ENCODE measurements around the gene AGT.

AGT gene

DNA sequence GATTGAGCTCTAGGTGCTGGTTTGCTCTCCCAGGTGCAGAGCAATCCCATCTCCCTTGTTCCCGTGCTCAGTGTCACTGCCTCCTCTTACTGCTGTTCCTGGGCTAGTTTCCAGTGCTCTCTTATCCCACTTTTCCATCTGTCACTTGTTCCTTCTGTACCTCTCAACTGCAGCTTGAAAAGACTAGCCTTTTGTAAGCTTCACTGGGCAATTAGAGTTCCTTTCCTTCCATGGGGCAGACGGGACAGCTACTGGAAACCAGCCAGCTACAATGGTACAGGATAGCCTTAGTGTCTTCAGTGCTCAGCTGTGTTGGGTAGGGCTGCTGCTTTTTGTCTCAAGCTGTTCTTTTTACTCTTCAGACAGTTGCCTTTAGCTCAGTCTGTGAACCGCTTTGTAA lies 31.6 kb downstream of the AGT start:
- peak overlapping the region; percentile 16 for H3K4me2 ChIP-seq (ENCODE audit: low read length)
- TF ChIP-seq, protein P1, sequence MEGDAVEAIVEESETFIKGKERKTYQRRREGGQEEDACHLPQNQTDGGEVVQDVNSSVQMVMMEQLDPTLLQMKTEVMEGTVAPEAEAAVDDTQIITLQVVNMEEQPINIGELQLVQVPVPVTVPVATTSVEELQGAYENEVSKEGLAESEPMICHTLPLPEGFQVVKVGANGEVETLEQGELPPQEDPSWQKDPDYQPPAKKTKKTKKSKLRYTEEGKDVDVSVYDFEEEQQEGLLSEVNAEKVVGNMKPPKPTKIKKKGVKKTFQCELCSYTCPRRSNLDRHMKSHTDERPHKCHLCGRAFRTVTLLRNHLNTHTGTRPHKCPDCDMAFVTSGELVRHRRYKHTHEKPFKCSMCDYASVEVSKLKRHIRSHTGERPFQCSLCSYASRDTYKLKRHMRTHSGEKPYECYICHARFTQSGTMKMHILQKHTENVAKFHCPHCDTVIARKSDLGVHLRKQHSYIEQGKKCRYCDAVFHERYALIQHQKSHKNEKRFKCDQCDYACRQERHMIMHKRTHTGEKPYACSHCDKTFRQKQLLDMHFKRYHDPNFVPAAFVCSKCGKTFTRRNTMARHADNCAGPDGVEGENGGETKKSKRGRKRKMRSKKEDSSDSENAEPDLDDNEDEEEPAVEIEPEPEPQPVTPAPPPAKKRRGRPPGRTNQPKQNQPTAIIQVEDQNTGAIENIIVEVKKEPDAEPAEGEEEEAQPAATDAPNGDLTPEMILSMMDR (IDR thresholded peaks at IDR 0.05) = no peak
- H3K27me3 ChIP-seq (ENCODE audit: control insufficient read depth, insufficient read depth, low read length) = no peaks in the 10 kb centered on the region
- H3K27ac ChIP-seq = peak overlapping the region; percentile 91
- peaks cover 45% of the 10 kb centered on the region for H3K4me1 ChIP-seq
- H3K9me3 ChIP-seq (ENCODE audit: control insufficient read depth, low read length) = no peaks in the 10 kb centered on the region
- no peak overlapping the region for H2AFZ ChIP-seq
- H3K36me3 ChIP-seq (ENCODE audit: control insufficient read depth, insufficient read depth, low read length) = peaks cover 4% of the 10 kb centered on the region
- peaks cover 8% of the 10 kb centered on the region for H3K79me2 ChIP-seq
- no peak overlapping the region for H3K4me3 ChIP-seq (ENCODE audit: low read depth, low read length)
- H3K9ac ChIP-seq = no peak overlapping the region

DNA sequence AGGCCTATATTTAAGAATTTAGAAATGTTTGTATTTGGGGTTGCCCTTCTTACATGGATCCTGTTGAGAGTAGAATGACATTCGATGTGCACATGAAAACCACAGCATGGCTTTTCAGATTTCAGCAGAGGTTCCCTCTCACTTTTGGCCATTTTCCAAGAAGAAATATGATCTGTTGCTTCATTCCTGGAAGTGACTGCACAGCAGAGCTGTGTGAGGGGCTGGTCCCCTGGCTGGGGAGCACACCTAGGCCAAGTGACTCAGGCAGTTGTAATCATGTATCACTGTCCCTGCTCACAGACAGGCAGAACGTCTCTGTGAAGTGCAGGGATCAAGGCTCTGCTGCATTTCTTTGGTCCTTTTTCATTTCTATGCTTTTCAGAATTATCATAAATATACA lies 32.3 kb downstream of the AGT start:
- H2AFZ ChIP-seq = no peak overlapping the region
- H3K9me3 ChIP-seq (ENCODE audit: control insufficient read depth, low read length) = no peaks in the 10 kb centered on the region
- H3K79me2 ChIP-seq = peaks cover 8% of the 10 kb centered on the region
- peak overlapping the region; percentile 91 for H3K27ac ChIP-seq
- TF ChIP-seq, protein P1 (IDR thresholded peaks at IDR 0.05) = no peak
- H3K27me3 ChIP-seq (ENCODE audit: control insufficient read depth, insufficient read depth, low read length) = no peaks in the 10 kb centered on the region
- no peak overlapping the region for H3K9ac ChIP-seq
- peak overlapping the region; percentile 69 for H3K4me2 ChIP-seq (ENCODE audit: low read length)
- peak overlapping the region; percentile 11 for H3K4me3 ChIP-seq (ENCODE audit: low read depth, low read length)
- peaks cover 45% of the 10 kb centered on the region for H3K4me1 ChIP-seq
- peaks cover 9% of the 10 kb centered on the region for H3K36me3 ChIP-seq (ENCODE audit: control insufficient read depth, insufficient read depth, low read length)

DNA sequence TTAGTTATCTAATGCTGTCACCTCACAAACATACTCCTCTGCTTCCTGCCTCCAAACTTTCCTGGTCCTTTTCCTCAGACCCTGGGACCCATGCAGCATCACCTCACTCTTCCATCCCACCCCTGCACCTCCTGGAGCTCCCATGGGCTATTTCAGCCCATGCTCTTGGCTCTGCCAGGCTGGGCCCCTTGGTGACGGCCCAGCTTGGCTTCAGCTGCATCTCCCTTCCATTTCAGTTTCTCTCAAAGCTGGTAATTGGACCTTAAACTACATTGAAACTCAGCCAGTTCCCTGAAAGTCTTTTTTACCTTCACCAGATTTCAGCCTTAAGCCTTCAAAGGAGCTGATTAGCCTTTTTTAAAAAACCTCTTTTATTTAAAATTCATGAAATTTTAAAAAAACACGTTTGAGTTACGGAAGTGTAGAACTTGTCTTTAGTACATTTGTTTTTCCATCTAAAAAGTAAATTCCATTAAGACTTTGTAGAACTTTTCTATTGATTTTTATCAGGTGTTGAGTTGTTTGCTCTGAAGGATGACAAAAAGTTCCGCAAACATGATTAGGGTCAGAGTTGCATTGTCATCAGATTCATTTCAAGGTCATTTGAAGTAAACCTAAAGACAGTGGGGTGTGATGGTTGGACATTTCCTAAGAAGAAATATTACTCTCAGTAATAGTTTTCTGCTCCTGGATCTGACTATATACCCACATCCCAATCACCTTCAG lies 33.5 kb downstream of the AGT start:
- Histone ChIP-seq H3K36me3 (ENCODE audit: control insufficient read depth, insufficient read depth, low read length) (peaks cover 15% of the 10 kb centered on the region), H3K27ac (peak overlapping the region; percentile 91)
- TF ChIP-seq, protein P1 (IDR thresholded peaks at IDR 0.05) = no peak

DNA sequence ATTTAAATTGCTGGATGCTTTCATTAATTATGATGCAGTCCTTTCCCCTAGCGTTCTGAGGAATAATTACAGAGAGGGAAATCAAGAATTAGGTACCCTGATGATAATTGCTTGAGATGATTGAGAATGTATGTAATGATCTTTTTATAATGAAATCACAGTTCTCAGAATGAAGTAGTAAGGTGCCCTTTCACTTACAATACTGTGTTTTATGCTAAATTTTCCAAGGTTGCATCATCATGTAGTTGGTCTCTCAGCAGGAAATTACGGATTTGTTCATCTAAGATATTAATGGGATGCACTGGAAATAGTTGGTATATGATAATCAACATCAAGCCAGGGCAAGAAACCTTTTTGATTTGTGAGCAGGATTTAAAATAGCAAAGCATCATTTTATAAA lies 34.1 kb downstream of the AGT start:
- peaks cover 15% of the 10 kb centered on the region for H3K36me3 ChIP-seq (ENCODE audit: control insufficient read depth, insufficient read depth, low read length)
- H3K4me1 ChIP-seq = peaks cover 42% of the 10 kb centered on the region
- TF ChIP-seq, protein P1 (IDR thresholded peaks at IDR 0.05) = no peak
- H3K9me3 ChIP-seq (ENCODE audit: control insufficient read depth, low read length) = no peaks in the 10 kb centered on the region
- no peak overlapping the region for H3K9ac ChIP-seq
- peak overlapping the region; percentile 91 for H3K27ac ChIP-seq
- peak overlapping the region; percentile 26 for H3K4me3 ChIP-seq (ENCODE audit: low read depth, low read length)
- no peak overlapping the region for H2AFZ ChIP-seq
- H3K79me2 ChIP-seq = no peaks in the 10 kb centered on the region
- peak overlapping the region; percentile 69 for H3K4me2 ChIP-seq (ENCODE audit: low read length)
- H3K27me3 ChIP-seq (ENCODE audit: control insufficient read depth, insufficient read depth, low read length) = no peaks in the 10 kb centered on the region

More for the DNA sequence above, 33.5 kb downstream of the AGT start:
- Histone ChIP-seq H2AFZ (no peak overlapping the region), H3K4me2 (ENCODE audit: low read length) (peak overlapping the region; percentile 69), H3K79me2 (no peaks in the 10 kb centered on the region), H3K4me3 (ENCODE audit: low read depth, low read length) (peak overlapping the region; percentile 26), H3K9me3 (ENCODE audit: control insufficient read depth, low read length) (no peaks in the 10 kb centered on the region), H3K4me1 (peaks cover 45% of the 10 kb centered on the region), H3K27me3 (ENCODE audit: control insufficient read depth, insufficient read depth, low read length) (no peaks in the 10 kb centered on the region), H3K9ac (no peak overlapping the region)

DNA sequence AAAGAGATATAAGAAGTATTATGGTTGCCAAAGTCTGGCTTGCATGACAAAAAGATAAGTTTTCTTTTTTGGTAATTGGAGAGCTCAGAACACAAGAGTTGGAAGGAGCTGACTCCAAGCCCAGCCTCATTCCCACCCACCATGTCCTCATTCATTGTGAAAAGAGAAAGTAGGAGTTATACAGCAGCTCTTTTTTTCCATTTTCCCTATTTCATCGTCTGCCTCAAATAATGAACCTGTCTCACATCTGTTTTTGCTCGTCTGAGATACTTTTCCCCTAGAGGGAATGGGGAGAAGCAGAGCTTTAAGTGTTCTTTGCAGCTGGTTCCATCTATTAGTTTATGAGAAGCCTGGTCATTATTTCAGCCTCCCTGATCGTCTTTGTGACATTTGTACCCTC lies 34.7 kb downstream of the AGT start:
- H3K36me3 ChIP-seq (ENCODE audit: control insufficient read depth, insufficient read depth, low read length) = peaks cover 15% of the 10 kb centered on the region
- H3K27ac ChIP-seq = peak overlapping the region; percentile 91
- H3K27me3 ChIP-seq (ENCODE audit: control insufficient read depth, insufficient read depth, low read length) = no peaks in the 10 kb centered on the region
- no peak overlapping the region for H2AFZ ChIP-seq
- TF ChIP-seq, protein P1 (IDR thresholded peaks at IDR 0.05) = no peak
- H3K4me3 ChIP-seq (ENCODE audit: low read depth, low read length) = no peak overlapping the region
- peak overlapping the region; percentile 69 for H3K4me2 ChIP-seq (ENCODE audit: low read length)
- no peak overlapping the region for H3K9ac ChIP-seq
- H3K4me1 ChIP-seq = peaks cover 38% of the 10 kb centered on the region
- H3K9me3 ChIP-seq (ENCODE audit: control insufficient read depth, low read length) = no peaks in the 10 kb centered on the region
- no peaks in the 10 kb centered on the region for H3K79me2 ChIP-seq
